Measurements from ENCODE around the gene SEH1L.
"Not testable (repeated sequence)": the region's sequence is repeated elsewhere in the genome, so short reads cannot be mapped to it uniquely, and the experiment has no call there.

Gene SEH1L

DNA sequence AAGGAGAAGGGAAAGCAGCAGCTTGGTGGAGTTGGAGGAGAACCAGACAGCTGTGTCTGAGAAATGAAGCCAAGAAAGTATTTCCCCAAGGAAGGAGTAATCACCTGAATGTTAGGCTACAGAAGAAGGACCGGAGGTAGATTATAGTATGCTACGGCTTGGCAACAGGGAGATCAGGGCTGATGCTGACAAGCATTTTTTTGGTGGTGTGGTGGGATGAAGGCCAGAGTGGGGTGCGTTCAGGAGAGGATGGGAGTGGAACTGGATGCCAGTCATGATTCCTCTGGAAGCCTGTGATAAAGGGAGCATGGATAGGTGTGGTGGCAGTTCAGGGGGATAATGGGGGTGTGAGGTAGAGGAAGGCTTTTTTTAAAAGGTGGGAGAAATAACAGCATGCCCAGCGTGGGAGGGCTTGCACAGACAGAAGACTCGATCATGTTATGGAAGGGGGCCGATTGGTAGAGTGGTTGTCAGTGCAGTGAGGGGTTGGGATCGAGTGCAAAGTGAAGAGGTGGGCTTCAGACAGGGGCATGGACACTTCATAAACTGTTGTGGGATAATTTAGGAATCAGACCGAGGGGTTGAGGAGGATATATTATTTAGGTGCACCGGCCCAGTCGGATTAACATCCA is 49.0 kb downstream of the SEH1L start:
- DNase-seq (ENCODE audit: low spot score), result no peak

GRCh38 chr18:12997330-12997729 is 49.5 kb downstream of the SEH1L start:
- DNase-seq (ENCODE audit: low spot score), result not testable (repeated sequence)

- DNase-seq (ENCODE audit: low spot score), result no peak
Observed at GRCh38 chr18:12998332-12999060, 50.7 kb downstream of the SEH1L start.

- DNase-seq (ENCODE audit: low spot score), result peak; percentile 82
Observed at GRCh38 chr18:13003466-13003896, 55.7 kb downstream of the SEH1L start.

DNA sequence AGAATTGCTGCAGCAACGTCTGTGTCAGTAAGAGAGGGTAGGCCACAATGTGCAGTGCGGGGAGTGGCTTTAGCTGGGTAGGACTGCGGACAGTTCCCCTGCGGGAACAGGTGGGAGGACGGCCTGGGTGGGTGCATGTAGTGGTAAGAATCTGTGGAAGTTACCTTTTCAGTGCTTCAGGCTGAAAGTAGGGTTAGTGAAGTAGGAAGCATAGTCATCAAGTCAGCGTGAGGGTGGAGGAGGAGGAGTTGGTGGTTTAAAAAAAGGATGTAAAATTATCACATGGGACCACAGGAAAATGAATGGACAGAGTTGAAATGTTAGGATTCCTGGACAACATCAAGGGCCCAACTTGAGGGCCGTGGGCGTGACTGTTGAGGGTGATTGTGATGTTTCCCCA is 56.6 kb downstream of the SEH1L start:
- DNase-seq (ENCODE audit: low spot score), result no peak

DNA sequence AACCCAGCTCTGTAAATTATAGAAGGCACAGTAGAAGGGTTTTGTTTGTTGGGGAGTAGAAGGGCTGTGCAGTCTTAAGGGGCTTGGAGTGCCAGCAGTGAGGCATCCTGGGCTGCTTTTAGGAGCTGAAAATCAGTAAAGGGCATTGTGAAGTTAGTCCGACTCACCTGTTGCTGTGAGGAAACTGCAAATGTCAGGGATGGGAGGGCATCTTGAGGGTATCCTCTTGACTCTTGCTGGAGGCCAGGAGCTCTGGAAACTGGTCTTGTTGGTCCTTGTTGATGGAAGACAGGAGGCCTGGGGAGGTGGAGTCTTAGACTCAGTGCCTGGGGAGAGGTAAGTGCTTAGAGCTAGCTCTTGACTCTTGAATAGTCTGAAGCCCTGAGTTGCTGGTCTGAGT is 57.5 kb downstream of the SEH1L start:
- no peak for DNase-seq (ENCODE audit: low spot score)

- no peak for DNase-seq (ENCODE audit: low spot score)
Observed at GRCh38 chr18:13006531-13007247, 58.9 kb downstream of the SEH1L start.

DNA sequence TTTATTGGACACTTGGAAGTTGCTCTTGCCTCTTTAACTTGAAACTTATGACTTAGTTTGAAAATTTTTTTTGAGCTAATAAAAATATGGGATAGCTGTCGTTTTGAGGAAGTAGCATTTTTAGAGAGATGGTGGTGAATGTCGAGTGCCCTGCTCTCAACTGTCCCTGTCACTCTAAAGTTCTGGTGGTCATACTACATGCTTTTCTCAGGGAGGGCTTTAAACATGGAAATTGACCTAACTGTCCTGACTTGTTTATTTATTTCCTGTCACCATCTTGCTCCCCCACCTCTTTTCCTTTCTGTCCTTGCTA is 59.4 kb downstream of the SEH1L start:
- DNase-seq (ENCODE audit: low spot score), result no peak

- peak; percentile 62 for DNase-seq (ENCODE audit: low spot score)
Observed at GRCh38 chr18:13011719-13012118, 63.9 kb downstream of the SEH1L start.

DNA sequence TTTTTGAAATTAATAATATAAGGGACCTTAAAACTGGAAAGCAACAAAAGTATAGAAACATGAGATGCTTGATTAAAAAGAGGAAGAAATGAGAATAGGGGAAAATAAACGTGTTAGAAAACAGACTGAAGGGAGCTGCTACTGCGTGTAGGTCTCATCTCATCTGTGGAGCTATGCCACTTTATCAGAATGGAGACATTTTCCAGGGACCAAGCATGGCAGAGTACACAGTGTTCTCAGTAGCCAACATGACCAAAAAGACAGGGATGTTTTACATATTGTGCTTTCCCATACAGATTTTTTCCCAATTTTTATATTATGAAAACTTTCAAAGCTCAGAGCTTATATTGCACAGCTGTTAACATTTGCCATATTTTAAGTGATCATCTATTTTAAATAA is 66.4 kb downstream of the SEH1L start:
- DNase-seq (ENCODE audit: low spot score), result no peak

DNA sequence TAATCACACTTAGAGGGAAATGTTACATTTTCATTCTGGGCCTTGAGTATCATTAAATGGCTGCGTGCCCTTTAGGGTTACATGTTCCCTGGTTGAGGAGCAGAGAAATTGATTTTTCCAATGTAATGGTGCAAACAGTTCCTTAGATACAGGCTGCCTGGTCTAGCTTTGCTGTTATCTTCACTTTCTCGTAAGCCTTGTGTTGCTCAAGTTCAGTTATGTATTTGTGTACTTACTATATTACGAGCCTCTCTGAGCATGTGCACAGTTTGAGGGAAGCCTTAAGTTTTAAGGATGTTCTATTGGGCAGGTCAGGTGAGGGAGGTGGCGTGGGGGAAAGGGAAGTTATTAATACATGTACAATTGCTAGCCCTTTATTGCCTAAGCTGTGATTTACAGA is 67.0 kb downstream of the SEH1L start:
- DNase-seq (ENCODE audit: low spot score), result no peak

GRCh38 chr18:13017247-13017875 is 69.5 kb downstream of the SEH1L start:
- DNase-seq (ENCODE audit: low spot score), result no peak

DNA sequence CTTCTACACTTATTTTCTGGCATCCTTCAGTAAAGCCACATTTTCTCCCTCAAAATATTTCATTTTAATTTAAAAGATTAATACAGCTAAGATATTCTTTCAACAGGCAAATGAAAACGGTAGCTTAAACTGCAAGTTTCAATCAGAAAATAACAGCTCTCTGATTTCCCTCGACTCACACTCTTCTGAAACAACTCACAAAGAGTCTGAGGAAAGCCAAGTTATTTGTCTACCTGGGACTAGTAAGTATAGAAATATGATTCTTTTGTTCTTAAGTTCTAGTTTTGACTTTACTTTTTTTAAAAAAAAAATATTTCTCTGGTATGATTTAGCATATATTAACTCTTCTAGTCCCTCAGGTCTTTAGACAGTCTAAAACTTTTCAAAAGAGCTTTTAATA is 70.6 kb downstream of the SEH1L start:
- no peak for DNase-seq (ENCODE audit: low spot score)

GRCh38 chr18:13019301-13019700 is 71.5 kb downstream of the SEH1L start:
- no peak for DNase-seq (ENCODE audit: low spot score)

- no peak for DNase-seq (ENCODE audit: low spot score)
Observed at GRCh38 chr18:13022644-13023043, 74.8 kb downstream of the SEH1L start.

GRCh38 chr18:13025233-13025632 is 77.4 kb downstream of the SEH1L start:
- DNase-seq (ENCODE audit: low spot score), result no peak

DNA sequence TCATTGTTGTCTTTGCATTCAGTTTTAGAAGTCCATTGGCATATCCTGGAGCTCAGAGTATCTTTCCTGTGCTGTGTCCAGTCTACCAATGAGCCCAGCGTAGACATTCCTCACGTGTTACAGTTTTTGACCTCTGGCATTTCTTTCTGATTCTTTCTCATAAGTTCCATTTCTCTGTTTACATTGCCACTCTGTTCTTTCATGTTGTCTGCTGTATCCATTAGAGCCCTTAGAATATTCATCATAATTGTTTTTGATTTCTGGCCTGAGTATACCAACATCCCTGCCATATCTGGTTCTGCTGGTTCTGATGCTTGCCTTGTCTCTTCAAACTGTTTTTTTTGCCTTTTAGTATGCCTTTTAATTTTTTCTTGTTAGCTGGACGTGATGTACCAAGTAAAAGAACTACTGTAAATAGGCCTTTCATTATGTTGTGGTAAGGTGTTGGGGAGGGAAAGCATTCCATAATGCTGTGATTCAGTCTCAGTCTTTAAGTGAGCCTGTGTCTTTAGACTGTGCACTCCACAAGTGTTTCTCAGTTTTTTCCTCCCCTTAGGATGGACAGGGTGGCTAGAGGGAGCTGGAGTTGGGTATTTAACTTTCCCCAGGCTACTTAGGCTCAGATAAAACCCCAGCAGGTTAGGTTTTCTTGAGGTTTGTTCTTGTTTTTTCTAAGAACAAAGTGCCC is 78.9 kb downstream of the SEH1L start:
- DNase-seq (ENCODE audit: low spot score), result no peak

DNA sequence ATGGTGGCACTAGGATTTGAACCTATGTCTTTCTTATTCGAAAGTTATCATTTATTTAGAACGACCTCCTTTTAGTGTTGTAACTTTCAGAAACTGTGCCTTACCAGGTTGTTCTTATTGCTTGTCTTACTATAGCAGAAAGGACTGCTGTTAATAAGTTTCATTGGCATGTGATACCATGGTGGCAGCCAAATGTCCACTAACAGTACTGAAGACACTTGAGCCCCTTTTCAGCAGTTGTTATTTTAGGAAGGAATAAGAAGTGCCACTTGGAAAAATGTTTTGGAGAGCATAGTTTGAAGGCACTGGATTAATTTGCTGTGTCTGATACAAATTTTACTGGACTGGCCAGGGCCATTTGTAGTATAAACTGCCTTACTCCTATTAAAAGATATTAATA is 81.1 kb downstream of the SEH1L start:
- no peak for DNase-seq (ENCODE audit: low spot score)

- DNase-seq (ENCODE audit: low spot score), result no peak
Observed at GRCh38 chr18:13032173-13032572, 84.4 kb downstream of the SEH1L start.

DNA sequence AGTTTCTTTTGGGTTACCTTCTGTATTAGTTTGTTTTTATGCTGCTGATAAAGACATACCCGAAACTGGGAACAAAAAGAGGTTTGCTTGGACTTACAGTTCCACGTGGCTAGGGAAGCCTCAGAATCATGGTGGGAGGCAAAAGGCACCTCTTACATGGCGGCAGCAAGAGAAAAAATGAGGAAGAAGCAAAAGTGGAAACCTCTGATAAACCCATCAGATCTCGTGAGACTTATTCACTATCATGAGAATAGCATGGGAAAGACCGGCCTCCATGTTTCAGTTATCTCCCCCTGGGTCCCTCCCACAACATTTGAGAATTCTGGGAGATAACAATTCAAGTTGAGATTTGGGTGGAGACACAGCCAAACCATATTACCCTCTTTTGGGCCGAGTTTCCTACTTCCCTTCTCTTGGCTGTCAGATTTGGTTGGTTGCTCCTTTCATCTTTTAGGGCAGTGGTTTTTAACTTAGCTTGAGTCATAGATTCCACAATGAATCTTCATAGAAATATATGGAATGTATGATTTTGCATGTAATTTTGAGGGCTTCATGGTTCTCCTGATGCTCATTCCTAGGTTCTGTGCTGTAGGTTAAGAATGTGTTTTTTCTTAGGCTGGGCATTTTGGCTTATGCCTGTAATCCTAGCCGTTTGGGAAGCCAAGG is 87.6 kb downstream of the SEH1L start:
- DNase-seq (ENCODE audit: low spot score), result peak; percentile 2

DNA sequence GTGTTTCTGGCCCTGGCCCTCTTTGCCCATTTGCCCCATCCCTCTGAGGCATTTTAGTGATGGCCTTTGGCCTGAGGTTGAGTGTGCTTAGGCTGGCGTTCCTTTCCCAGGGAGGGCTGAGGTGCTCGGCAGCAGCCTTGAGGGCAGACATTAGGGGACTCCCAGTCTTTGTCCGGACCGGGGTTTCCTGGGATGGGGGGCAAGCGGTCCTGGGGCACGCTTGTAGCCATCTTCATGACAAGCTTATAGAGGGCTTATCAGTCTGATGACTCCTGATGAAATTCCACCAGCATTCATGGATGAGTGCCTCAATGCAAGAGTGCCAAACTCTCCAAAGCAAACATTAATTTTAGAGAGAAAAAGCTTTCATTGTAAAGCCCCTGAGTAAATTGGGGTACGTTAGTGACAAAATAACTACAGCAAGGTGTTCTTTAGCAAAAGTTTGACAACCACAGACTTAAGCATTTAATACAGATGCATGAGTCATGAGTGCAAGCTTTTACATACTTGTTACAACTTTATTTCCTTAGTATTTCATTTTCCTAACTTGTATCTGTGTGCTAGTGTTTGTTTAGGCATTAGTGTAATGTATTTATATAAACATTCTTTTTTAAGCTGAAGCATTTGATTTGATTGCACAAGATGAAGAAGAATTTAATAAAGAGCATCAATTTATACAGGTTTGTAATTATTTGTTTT is 89.0 kb downstream of the SEH1L start:
- DNase-seq (ENCODE audit: low spot score), result peak; percentile 2
